GM06990 (cell line): Measurements from ENCODE around the gene IGIP.

ENCODE experiments used
- DNase-seq: peaks from one replicate; pipeline ENCODE4 v3.0.0-alpha.2; 2011; ENCODE audit not compliant: insufficient read length; ENCODE audit errors: extremely low read depth
- H3K27me3 ChIP-seq: replicated peaks from 2 replicates; pipeline ENCODE4 v1.6.0; 2011; ENCODE audit warnings: low read length; ENCODE audit not compliant: control insufficient read depth, insufficient read depth
- H3K36me3 ChIP-seq: 2 replicates; pipeline ENCODE4 v1.5.1; 2011; ENCODE audit warnings: low read length; ENCODE audit not compliant: control insufficient read depth, insufficient read depth
- H3K4me3 ChIP-seq: replicated peaks from 2 replicates; pipeline ENCODE4 v1.5.1; 2011; ENCODE audit warnings: low read depth, mild to moderate bottlenecking, control low read depth, low read length
- TF ChIP-seq, protein P1 (sequence below): IDR thresholded peaks from 2 replicates; pipeline ENCODE4 v1.5.1; 2011; ENCODE audit warnings: low read length, control low read depth, mild to moderate bottlenecking, inconsistent platforms; ENCODE audit not compliant: insufficient read depth, poor library complexity, severe bottlenecking

IGIP gene

DNA sequence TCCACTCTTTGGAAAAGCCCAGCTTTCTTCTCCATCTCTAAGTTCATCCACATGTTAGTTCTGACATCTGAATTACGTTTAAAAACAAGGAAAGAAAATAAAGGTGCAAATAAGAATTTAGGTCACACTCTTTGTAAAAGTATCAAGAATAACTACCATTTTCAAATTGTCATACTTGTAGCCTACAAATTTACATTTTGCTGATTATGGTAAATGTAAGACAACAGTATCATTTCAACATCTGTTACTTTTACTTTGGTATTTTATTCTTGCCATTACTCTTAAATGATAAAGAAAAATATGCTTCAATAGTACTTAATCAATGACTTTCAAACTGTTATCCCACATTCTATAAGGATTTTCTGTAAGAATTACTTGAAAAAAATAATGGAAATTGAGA lies 21.6 kb upstream of the IGIP start:
- TF ChIP-seq, protein P1, sequence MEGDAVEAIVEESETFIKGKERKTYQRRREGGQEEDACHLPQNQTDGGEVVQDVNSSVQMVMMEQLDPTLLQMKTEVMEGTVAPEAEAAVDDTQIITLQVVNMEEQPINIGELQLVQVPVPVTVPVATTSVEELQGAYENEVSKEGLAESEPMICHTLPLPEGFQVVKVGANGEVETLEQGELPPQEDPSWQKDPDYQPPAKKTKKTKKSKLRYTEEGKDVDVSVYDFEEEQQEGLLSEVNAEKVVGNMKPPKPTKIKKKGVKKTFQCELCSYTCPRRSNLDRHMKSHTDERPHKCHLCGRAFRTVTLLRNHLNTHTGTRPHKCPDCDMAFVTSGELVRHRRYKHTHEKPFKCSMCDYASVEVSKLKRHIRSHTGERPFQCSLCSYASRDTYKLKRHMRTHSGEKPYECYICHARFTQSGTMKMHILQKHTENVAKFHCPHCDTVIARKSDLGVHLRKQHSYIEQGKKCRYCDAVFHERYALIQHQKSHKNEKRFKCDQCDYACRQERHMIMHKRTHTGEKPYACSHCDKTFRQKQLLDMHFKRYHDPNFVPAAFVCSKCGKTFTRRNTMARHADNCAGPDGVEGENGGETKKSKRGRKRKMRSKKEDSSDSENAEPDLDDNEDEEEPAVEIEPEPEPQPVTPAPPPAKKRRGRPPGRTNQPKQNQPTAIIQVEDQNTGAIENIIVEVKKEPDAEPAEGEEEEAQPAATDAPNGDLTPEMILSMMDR = no peak
- DNase-seq = no peak
- Histone ChIP-seq H3K36me3 (no peaks in the 10 kb centered on the region), H3K27me3 (no peaks in the 10 kb centered on the region), H3K4me3 (no peak overlapping the region)

DNA sequence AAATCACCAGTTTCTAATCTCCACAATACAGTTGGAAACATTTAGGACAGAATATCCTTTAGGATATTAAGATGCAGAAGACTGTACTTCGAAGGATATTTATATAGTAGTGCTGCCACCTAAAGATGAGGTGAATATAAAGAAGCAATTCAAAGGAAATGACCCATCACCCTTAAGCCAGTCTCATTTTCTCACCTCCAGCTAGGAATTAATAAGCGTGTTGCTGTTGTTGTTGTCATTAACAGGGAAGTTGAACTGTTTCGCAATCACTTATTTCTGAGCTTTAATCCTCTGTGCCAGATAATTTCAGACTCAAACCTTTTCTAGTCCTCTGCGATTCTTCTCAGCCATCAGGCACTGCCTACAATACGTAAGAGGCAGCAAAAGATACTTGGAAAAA lies 19.6 kb upstream of the IGIP start:
- Histone ChIP-seq H3K27me3 (no peaks in the 10 kb centered on the region), H3K36me3 (no peaks in the 10 kb centered on the region), H3K4me3 (no peak overlapping the region)
- TF ChIP-seq, protein P1 = no peak
- no peak for DNase-seq

DNA sequence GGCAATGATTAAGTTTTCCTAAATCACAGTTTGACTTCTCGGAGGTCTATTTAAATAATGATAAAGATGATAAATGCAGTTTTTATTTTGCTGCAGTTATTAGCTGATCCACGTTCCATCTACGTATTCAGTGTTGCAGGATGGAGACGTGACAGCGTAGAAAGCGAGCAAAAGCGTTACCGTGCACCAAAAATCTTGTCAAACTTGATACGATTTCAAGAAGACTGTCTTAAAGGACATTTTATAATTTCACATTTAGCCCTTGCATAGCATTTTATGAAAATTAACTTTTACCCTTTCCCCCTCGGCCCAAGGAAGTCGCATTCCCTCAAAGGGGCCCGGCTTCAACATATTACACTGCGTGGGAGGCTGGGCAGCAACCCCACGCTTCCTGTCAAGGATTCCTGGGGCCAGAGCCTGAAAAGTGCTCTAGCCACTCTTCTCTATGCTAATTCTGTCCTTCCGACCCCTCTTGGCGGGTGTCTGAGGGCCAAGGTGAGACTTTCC lies 18.9 kb upstream of the IGIP start:
- no peaks in the 10 kb centered on the region for H3K36me3 ChIP-seq
- H3K4me3 ChIP-seq = peak overlapping the region; percentile 87
- no peaks in the 10 kb centered on the region for H3K27me3 ChIP-seq
- TF ChIP-seq, protein P1 = no peak
- no peak for DNase-seq

DNA sequence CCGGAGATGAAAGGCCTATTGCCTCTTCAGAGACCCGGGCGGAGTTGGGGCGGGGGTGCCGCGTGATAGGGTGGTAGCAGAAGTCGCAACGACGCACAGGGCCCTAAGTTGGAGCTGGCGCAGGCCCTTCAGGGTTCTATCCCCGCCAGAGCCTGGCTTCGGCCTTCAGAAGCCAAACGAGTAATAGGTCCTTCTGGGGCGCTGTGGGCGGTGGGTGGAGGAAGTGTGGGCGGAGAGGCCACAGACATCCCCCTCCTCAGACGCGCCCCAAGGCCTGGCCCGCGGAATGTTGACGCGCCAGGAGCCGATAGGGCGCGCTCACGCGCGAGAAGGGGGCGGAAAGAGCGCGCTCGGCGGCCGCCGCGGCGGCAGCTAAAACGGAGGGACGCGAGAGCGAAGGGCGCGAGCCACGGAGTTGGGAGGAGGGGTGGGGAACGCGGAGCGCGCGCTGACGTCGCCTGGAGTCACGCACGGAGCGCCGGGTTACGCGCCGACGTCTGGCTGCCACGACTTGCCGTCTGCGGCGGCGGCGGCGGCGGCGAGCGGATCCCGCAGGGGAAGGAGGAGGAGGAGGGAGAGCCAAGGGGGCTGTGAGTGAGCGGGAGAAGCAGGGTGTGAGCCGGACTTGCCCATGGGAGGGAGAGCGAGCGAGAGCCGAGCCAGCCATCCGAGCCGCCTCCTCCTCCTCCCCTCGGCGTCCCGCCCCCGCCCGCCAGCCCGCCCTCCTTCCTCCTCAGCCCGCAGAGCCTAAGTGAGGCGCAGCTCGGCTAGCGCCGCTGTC lies 18.2 kb upstream of the IGIP start:
- Histone ChIP-seq H3K4me3 (peak overlapping the region; percentile 87), H3K27me3 (no peaks in the 10 kb centered on the region), H3K36me3 (no peaks in the 10 kb centered on the region)
- TF ChIP-seq, protein P1 = peak; percentile 33
- peak; percentile 99 for DNase-seq

DNA sequence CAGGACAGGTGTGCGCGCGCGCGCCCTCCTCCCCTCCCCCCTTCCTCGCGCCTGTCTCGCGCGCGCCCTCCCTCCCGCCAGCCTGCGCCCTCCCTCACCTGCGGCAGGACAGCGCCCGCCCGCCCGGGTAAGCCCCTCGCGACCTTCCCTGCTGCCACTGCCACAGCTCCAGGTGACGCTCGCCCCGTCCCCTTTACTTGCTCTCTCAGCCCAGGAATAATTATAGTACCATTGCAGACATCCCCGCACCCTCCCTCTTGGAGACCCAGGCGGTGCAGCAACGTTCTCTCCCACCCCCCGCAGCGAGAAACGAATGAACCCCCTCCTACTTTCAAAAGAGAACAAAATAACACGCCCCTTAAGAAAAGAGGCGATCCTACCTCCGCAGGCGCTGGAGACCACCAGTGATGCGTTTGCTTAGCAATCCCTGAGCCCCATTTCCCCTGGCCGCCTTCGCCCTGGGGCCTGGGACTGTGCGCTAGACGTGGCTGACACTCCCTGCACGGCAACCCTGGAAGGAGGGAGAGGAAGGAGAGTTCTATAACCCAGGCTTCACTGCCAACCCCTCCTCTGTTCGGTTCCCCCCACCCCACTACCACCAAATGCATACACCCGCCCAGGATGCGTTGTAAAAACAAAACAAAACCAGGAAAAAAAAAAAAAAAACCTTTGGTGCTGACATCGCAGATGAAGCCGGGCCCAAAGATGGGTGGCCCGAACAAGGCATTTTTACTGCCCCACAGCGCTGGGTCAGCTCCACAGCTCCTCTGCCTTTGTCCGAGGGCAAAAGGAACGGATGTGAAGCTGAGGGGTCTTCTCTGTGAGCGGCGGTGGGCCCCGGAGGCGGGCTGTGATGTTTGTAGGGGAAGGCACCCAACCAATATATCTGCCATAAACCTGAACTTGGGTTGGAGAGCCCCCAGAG lies 17.4 kb upstream of the IGIP start:
- no peak for DNase-seq

More for the DNA sequence above, 17.4 kb upstream of the IGIP start:
- TF ChIP-seq, protein P1 = no peak
- Histone ChIP-seq H3K27me3 (no peaks in the 10 kb centered on the region), H3K36me3 (no peaks in the 10 kb centered on the region), H3K4me3 (peak overlapping the region; percentile 87)
